NCI-H526 treated with DMSO at 0.1 percent for 48 hours (cell line): ENCODE data around the gene MAP2K5.

Experiments
- DNase-seq: peaks from one replicate; lab custom pipeline; 2025; lab: John Stamatoyannopoulos, UW

MAP2K5 gene

GRCh38 chr15:67807141-67807540 is 264.6 kb downstream of the MAP2K5 start:
- no peak for DNase-seq

GRCh38 chr15:67807836-67808235 is 265.3 kb downstream of the MAP2K5 start:
- no peak for DNase-seq

GRCh38 chr15:67808821-67809220 is 266.3 kb downstream of the MAP2K5 start:
- no peak for DNase-seq

- no peak for DNase-seq
Measured at GRCh38 chr15:67809441-67809840, 266.9 kb downstream of the MAP2K5 start.

GRCh38 chr15:67809866-67810265 is 267.4 kb downstream of the MAP2K5 start:
- no peak for DNase-seq

- DNase-seq: no peak
Measured at GRCh38 chr15:67812241-67812644, 269.7 kb downstream of the MAP2K5 start.

- DNase-seq: no peak
Measured at GRCh38 chr15:67813104-67813634, 270.7 kb downstream of the MAP2K5 start.

- no peak for DNase-seq
Measured at GRCh38 chr15:67815036-67815592, 272.6 kb downstream of the MAP2K5 start.

GRCh38 chr15:67816668-67817067 is 274.2 kb downstream of the MAP2K5 start:
- DNase-seq: no peak

GRCh38 chr15:67818464-67818863 is 276.0 kb downstream of the MAP2K5 start:
- no peak for DNase-seq

GRCh38 chr15:67819636-67820035 is 277.1 kb downstream of the MAP2K5 start:
- DNase-seq: no peak

- DNase-seq: no peak
Measured at GRCh38 chr15:67820122-67820991, 277.9 kb downstream of the MAP2K5 start.

GRCh38 chr15:67820992-67821783 is 278.7 kb downstream of the MAP2K5 start:
- no peak for DNase-seq

- DNase-seq: no peak
Measured at GRCh38 chr15:67821784-67822440, 279.4 kb downstream of the MAP2K5 start.

- no peak for DNase-seq
Measured at GRCh38 chr15:67822537-67823313, 280.2 kb downstream of the MAP2K5 start.

- DNase-seq: no peak
Measured at GRCh38 chr15:67823314-67824196, 281.1 kb downstream of the MAP2K5 start.

GRCh38 chr15:67824197-67824968 is 281.9 kb downstream of the MAP2K5 start:
- DNase-seq: no peak

GRCh38 chr15:67824976-67825880 is 282.7 kb downstream of the MAP2K5 start, which contains the start of gene SKOR1:
TSS of gene SKOR1 (plus strand) at chr15:67825509. CDS start at chr15:67825603, 94 bp downstream.
- DNase-seq: no peak
